Transverse colon (tissue), 4 donors: Measurements from ENCODE around the gene LGI2.

Source experiments
- POLR2A ChIP-seq: fragments of 450-650 bp; IDR thresholded peaks from one replicate; pipeline ENCODE4 v1.6.1; 2016; ENCODE audit warnings: antibody characterized with exemption, mild to moderate bottlenecking, moderate library complexity
- POLR2AphosphoS5 ChIP-seq, 3 donors: sonication (generic); formaldehyde crosslinking; IDR thresholded peaks; one replicate each; pipeline ENCODE4 v1.6.1; 2016; ENCODE audit warnings: antibody characterized with exemption in 3 of 3
- TF ChIP-seq, protein P1 (sequence below), 5 experiments: fragments of 200-600 bp in 3 of 5; fragments of 450-650 bp in 2 of 5; sonication (generic) in 3 of 5; IDR thresholded peaks; 1 replicate in 2 of 5; 2 replicates in 3 of 5; pipeline ENCODE4 v1.5.1; 2016 to 2017; ENCODE audit warnings: antibody characterized with exemption in 5 of 5, inconsistent platforms in 3 of 5, mild to moderate bottlenecking in 2 of 5, moderate library complexity in 1 of 5

DNA sequence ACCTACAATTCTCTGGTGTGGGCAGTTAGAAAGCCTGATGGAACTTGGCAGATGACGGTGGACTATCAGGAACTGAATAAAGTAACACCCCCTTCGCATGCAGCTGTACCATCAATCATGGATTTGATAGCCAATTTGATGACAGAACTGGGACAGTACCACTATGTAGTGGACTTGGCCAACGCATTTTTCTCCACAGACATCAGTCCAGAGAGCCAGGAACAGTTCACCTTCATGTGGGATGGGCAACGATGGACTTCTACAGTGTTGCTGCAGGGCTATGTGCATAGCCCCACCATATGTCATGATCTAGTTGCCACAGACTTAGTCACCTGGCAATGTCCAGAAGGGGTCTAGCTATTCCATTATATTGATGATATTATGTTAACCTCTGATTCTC, 63.4 kb downstream of the LGI2 start:
- TF ChIP-seq POLR2A (no peak), POLR2AphosphoS5 (IDR thresholded peaks at IDR 0.05) (no peak)
- TF ChIP-seq, protein P1, sequence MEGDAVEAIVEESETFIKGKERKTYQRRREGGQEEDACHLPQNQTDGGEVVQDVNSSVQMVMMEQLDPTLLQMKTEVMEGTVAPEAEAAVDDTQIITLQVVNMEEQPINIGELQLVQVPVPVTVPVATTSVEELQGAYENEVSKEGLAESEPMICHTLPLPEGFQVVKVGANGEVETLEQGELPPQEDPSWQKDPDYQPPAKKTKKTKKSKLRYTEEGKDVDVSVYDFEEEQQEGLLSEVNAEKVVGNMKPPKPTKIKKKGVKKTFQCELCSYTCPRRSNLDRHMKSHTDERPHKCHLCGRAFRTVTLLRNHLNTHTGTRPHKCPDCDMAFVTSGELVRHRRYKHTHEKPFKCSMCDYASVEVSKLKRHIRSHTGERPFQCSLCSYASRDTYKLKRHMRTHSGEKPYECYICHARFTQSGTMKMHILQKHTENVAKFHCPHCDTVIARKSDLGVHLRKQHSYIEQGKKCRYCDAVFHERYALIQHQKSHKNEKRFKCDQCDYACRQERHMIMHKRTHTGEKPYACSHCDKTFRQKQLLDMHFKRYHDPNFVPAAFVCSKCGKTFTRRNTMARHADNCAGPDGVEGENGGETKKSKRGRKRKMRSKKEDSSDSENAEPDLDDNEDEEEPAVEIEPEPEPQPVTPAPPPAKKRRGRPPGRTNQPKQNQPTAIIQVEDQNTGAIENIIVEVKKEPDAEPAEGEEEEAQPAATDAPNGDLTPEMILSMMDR (IDR thresholded peaks at IDR 0.05) = no peak
